ENCODE results near the gene SPEG.

DNA sequence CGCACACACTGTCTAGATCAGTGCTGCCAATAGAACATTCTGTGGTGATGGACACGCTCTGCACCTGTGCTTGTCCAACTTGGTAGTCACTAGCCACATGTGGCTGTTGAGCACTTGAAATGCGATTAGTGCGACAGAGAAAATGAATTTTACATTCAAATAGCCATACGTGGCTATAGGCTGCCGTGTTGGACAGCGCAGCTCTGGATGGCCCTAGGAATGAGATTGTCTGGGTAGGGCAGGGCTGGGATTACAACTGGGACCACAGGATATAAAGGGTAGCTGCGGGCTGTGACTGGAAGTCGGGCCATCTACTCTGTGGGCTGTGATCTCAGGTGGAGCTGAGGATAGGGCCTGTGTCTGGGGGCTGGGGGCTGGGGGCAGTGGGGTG lies 84.9 kb downstream of the SPEG start:
- TF ChIP-seq, protein P1, sequence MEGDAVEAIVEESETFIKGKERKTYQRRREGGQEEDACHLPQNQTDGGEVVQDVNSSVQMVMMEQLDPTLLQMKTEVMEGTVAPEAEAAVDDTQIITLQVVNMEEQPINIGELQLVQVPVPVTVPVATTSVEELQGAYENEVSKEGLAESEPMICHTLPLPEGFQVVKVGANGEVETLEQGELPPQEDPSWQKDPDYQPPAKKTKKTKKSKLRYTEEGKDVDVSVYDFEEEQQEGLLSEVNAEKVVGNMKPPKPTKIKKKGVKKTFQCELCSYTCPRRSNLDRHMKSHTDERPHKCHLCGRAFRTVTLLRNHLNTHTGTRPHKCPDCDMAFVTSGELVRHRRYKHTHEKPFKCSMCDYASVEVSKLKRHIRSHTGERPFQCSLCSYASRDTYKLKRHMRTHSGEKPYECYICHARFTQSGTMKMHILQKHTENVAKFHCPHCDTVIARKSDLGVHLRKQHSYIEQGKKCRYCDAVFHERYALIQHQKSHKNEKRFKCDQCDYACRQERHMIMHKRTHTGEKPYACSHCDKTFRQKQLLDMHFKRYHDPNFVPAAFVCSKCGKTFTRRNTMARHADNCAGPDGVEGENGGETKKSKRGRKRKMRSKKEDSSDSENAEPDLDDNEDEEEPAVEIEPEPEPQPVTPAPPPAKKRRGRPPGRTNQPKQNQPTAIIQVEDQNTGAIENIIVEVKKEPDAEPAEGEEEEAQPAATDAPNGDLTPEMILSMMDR (IDR thresholded peaks at IDR 0.05; ENCODE audit: low read length) = no peak
- TF ChIP-seq EZH2 (IDR thresholded peaks at IDR 0.05; ENCODE audit: borderline replicate concordance, low read length) = no peak

All from OCI-LY1 (cell line).